ACC112 (cell line): ENCODE results near the gene TMEM135.

Source experiments
- H2AFZ ChIP-seq: fragments of 200-600 bp; sonication (generic); one replicate; pipeline ENCODE4 v1.6.0; 2017; ENCODE audit warnings: antibody characterized with exemption, low read length; ENCODE audit not compliant: unreplicated experiment
- H3K27ac ChIP-seq: fragments of 200-600 bp; sonication (generic); 2 replicates; pipeline ENCODE4 v1.5.1; 2014; ENCODE audit warnings: low read depth, mild to moderate bottlenecking, antibody characterized with exemption, low read length, moderate library complexity
- H3K27me3 ChIP-seq: fragments of 200-600 bp; sonication (generic); 2 replicates; pipeline ENCODE4 v1.6.1; 2014; ENCODE audit warnings: mild to moderate bottlenecking, antibody characterized with exemption, low read length, moderate library complexity, mixed read lengths; ENCODE audit not compliant: insufficient read depth
- H3K36me3 ChIP-seq: fragments of 200-600 bp; sonication (generic); 2 replicates; pipeline ENCODE4 v1.6.1; 2016; ENCODE audit warnings: mild to moderate bottlenecking, antibody characterized with exemption, low read length, moderate library complexity, mixed read lengths; ENCODE audit not compliant: insufficient read depth
- H3K4me1 ChIP-seq: fragments of 200-600 bp; sonication (generic); one replicate; pipeline ENCODE4 v1.6.1; 2016; ENCODE audit warnings: low read length, mixed read lengths; ENCODE audit not compliant: insufficient read depth, unreplicated experiment, control insufficient read depth
- H3K4me3 ChIP-seq: fragments of 200-600 bp; sonication (generic); 2 replicates; pipeline ENCODE4 v1.5.1; 2014; ENCODE audit warnings: mild to moderate bottlenecking, low read depth, low read length
- H3K79me2 ChIP-seq: fragments of 200-600 bp; sonication (generic); one replicate; pipeline ENCODE4 v1.6.0; 2016; ENCODE audit warnings: low read length; ENCODE audit not compliant: control insufficient read depth, unreplicated experiment, insufficient read depth

The TMEM135 gene

DNA sequence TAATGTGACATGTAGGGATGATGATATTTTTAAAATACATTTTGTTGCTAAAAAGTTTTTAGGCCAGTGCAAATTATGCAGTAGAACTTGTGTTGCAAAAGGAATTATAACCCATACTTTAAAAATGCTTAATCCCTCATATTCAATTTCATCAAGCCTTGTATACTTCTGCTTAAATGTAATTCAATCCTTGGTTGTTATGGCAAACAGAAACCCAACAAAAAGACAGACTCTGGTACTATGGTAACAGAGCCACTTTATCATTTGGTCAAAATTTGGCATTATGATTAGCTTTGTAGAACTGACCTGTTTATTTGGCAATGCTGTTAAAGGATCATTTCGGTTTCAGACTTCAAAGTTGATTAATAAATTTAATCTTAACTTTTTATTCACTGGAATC is 284.8 kb downstream of the TMEM135 start:
- Histone ChIP-seq H3K27ac (no peak overlapping the region), H2AFZ (no peak overlapping the region), H3K79me2 (no peaks in the 10 kb centered on the region), H3K27me3 (no peaks in the 10 kb centered on the region), H3K36me3 (peaks cover 8% of the 10 kb centered on the region; the same call in 1 of the 2 replicates), H3K4me1 (no peaks in the 10 kb centered on the region), H3K4me3 (no peak overlapping the region)

DNA sequence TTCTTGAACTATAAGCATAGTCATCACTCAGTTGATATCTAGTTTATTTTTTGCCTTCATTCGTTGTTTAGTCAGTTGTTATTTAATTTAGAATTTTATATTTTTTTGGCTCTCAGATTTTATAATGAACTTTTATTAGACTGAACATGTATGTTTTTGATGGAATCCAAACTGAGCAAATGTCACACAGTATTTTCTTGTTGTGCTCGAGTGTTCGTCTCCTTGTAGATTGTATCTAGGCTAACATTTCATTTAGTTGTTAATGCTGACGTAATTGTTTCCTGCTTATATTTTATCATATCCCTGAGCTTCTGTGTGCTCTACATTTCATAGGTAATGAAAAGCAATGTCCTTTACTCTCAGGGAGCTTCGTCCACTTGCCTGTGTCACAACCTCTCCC is 286.2 kb downstream of the TMEM135 start:
- Histone ChIP-seq H2AFZ (no peak overlapping the region), H3K4me1 (no peaks in the 10 kb centered on the region), H3K79me2 (no peaks in the 10 kb centered on the region), H3K27me3 (no peaks in the 10 kb centered on the region), H3K36me3 (peaks cover 8% of the 10 kb centered on the region; the same call in 1 of the 2 replicates), H3K27ac (no peak overlapping the region), H3K4me3 (no peak overlapping the region)

DNA sequence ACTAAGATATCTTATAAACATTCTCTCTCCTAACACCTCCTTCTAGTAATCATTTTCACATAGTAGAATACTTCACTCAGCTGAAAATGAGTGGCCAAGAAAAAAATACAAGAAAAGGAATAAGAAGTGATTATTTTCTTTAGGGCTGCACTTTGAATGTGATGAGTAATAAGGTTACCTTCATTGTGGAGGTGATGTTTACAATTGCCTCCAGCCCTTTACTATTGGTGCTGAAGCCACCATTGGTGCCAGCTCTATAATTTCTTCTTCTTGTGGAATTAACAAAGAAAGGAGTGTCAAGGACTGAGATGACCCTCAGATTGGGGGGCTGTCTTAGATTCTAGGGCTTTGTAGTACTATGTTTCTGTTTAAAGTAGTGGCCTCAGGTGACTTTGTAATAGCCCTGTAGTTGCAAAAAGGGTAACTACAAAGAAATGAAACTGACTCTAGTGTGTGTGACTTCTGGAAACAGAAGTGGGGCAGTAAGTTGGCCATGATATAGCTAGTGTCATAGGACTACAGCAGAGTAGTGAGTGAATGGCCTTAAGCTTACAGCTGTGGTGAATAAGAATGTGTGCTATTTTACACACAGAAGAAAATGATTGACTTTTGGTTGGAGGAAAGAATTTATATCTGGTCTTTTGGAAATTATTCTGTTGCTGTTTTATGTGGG is 287.2 kb downstream of the TMEM135 start:
- Histone ChIP-seq H3K27me3 (no peaks in the 10 kb centered on the region), H3K4me1 (no peaks in the 10 kb centered on the region), H3K36me3 (peaks cover 8% of the 10 kb centered on the region; the same call in 1 of the 2 replicates), H3K27ac (no peak overlapping the region), H2AFZ (no peak overlapping the region), H3K79me2 (no peaks in the 10 kb centered on the region), H3K4me3 (no peak overlapping the region)

DNA sequence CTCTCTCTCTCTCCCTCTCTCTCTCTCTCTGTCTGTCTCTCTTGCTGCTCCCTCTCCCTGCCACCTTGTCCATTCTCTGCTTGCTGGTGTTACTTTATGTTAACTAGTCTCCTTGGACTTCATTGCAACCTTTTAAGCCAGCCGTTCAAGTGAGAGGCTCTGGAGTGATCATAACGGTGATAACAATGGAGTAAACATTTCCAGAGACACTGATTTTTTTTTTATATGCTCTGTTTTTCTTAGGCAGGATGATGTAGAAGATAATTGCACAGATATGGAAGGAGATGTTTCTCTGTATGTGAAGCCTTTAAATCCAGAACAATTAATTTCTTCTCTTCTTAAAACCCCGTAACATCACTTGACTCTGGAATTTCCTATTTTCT is 287.7 kb downstream of the TMEM135 start:
- Histone ChIP-seq H2AFZ (no peak overlapping the region), H3K4me1 (no peaks in the 10 kb centered on the region), H3K36me3 (peaks cover 8% of the 10 kb centered on the region; the same call in 1 of the 2 replicates), H3K4me3 (no peak overlapping the region), H3K27me3 (no peaks in the 10 kb centered on the region), H3K79me2 (no peaks in the 10 kb centered on the region), H3K27ac (no peak overlapping the region)

DNA sequence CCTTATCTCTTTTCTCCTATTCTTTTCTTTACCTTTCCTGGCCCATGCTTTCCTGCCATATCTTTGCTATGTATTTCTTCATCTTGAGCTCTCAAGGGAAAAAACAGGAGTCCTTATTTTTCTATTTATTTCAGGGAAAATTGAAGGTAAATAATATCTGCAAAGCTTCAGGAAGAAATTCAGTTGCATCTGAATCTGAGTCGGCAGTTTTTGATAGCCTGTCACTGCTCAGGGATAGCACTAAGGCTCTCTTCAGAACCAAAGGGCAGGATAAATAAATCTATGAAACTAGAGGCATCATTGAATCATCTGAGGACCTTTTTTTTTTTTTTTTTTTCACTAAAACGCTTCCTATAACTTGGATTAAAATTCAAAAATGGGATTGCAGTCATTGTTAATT is 288.9 kb downstream of the TMEM135 start:
- Histone ChIP-seq H3K36me3 (peaks cover 2% of the 10 kb centered on the region; the same call in 1 of the 2 replicates), H2AFZ (no peak overlapping the region), H3K27ac (no peak overlapping the region), H3K79me2 (no peaks in the 10 kb centered on the region), H3K27me3 (no peaks in the 10 kb centered on the region), H3K4me1 (no peaks in the 10 kb centered on the region), H3K4me3 (no peak overlapping the region)

DNA sequence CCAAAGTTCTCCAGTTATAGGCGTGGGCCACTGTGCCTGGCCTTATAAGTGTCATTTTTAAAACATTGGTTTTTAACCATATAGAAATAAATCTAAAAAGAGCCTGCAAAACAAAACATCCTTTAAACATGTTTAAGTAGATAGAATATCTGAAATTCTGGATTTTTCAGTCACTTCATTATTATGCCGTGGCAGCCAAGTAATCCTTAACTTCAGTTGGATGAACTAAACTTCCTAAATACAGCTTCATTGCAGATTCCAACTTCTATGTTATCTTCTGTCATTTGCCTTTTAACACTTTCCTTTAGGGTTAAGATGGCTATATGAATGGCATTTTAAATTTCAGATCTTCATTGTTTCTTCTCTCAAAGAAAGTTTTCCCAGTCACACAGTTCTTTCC is 291.4 kb downstream of the TMEM135 start:
- Histone ChIP-seq H3K36me3 (no peaks in the 10 kb centered on the region), H3K79me2 (no peaks in the 10 kb centered on the region), H3K27ac (no peak overlapping the region), H3K27me3 (no peaks in the 10 kb centered on the region), H3K4me3 (no peak overlapping the region), H2AFZ (no peak overlapping the region), H3K4me1 (no peaks in the 10 kb centered on the region)

DNA sequence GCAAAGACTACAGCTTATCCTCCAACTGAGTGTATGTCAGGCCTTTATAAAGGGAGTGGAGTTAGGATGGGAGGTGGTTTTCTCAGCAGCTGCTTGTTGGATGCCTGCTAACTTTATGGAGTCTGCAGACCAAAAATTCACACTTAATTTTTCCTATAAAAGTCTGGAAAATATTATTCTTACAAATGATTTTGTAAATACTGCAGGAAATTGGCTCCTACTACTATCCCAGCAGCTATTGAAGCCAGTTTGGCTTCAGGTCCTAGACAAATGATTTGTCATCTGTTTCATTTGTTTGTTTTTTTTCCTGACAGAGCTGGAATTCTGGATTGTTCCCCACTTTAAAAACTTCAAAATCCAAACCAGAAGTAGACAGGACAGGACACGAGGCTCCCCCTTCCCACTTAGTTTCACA is 292.5 kb downstream of the TMEM135 start:
- Histone ChIP-seq H3K79me2 (no peaks in the 10 kb centered on the region), H3K27me3 (no peaks in the 10 kb centered on the region), H3K36me3 (no peaks in the 10 kb centered on the region)

DNA sequence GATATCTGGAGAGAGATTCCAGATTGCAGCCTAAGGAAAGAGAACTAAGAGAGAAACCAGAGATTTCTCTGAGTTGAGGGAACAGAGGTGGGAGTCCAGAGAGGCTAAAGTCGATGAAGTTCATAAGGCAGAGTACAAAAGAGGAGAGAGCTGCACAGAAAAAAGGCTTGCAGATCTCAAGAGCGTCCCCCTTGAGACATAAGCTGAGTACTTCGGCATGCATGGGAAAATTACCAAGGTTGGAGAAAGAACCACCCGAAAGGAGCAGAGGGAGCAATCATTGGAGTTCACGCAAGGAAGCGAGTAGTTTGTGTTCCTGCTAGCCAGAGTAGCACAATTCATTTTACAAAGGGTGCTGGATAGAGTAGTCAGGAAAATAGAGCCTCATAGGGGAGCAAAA is 293.5 kb downstream of the TMEM135 start:
- no peaks in the 10 kb centered on the region for H3K36me3 ChIP-seq
- H2AFZ ChIP-seq = no peak overlapping the region
- no peak overlapping the region for H3K27ac ChIP-seq
- no peaks in the 10 kb centered on the region for H3K79me2 ChIP-seq
- no peaks in the 10 kb centered on the region for H3K27me3 ChIP-seq
- H3K4me1 ChIP-seq = no peaks in the 10 kb centered on the region
- no peak overlapping the region for H3K4me3 ChIP-seq

More for the DNA sequence above, 292.5 kb downstream of the TMEM135 start:
- H2AFZ ChIP-seq = no peak overlapping the region
- no peak overlapping the region for H3K4me3 ChIP-seq
- H3K4me1 ChIP-seq = no peaks in the 10 kb centered on the region
- H3K27ac ChIP-seq = no peak overlapping the region

DNA sequence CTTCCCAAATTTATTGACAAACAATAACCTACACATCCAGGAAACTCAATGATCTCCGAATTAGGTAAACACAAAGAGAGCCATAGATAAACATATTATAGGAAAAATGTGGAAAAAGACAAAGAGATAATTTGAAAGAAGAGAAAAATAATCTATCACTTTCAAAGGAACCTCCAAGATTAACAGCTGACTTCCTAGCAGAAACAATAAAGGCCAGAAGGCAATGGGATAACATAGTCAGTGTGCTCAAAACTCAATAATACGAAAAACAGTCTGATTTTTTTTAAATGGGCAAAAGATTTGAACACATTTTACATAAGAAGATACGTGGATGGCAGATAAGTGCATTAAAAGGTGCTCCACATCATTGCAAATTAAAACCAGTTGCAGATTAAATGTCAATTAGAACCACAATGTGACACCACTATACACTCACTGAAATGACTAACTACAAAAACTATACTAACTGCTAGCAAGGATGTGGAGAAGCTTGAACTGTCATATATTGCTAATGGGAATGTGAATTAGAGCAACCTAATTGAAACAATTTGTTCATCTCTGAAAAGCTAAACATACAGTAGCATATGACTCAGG is 300.4 kb downstream of the TMEM135 start:
- Histone ChIP-seq H3K79me2 (no peaks in the 10 kb centered on the region), H3K36me3 (no peaks in the 10 kb centered on the region), H3K4me1 (no peaks in the 10 kb centered on the region), H3K27ac (no peak overlapping the region), H2AFZ (no peak overlapping the region), H3K4me3 (no peak overlapping the region), H3K27me3 (no peaks in the 10 kb centered on the region)

DNA sequence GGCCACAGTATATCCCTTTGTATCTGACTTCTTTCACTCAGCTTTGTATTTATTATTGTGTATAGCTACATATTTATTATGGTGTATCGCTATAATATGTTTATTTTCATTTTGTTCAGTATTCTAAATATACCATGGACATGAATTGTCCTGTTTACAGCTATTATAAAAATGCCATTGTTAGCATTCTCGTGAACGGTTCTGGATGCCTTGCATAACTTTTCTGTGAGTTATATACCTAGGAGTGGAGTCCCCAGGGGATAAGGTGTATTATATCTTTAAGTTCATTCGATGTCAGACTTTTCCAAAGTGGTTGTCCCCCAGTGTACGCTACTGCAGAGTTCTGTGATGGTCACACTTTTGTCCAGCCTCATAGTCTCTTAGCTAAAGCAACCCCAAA is 301.7 kb downstream of the TMEM135 start:
- H3K27ac ChIP-seq = no peak overlapping the region
- H3K79me2 ChIP-seq = no peaks in the 10 kb centered on the region
- H3K4me1 ChIP-seq = no peaks in the 10 kb centered on the region
- H2AFZ ChIP-seq = no peak overlapping the region
- H3K4me3 ChIP-seq = no peak overlapping the region
- H3K27me3 ChIP-seq = no peaks in the 10 kb centered on the region
- H3K36me3 ChIP-seq = no peaks in the 10 kb centered on the region

DNA sequence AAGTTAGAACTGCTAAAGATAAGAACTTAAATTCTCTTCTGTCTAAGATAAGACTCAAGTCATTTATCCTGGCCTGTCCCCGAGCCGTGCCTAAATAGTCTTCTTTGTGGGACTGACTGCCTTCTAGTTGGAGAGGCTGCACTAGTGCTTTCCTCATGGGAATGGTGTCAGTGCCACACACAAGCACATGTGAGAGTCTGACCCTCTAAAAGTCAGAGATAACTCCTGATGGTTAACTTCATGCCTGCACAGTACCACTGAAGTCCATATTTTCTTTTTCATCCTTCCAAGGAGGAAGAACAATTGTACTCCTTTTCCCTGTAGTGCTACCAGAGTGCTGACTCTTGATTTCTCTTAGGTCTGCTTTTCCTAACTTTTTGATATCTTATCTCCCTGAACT is 309.7 kb downstream of the TMEM135 start:
- H2AFZ ChIP-seq = no peak overlapping the region
- H3K79me2 ChIP-seq = no peaks in the 10 kb centered on the region
- H3K36me3 ChIP-seq = no peaks in the 10 kb centered on the region
- no peak overlapping the region for H3K27ac ChIP-seq
- H3K27me3 ChIP-seq = no peaks in the 10 kb centered on the region
- H3K4me3 ChIP-seq = no peak overlapping the region
- H3K4me1 ChIP-seq = peaks cover under 1% of the 10 kb centered on the region
